Raji (cell line): ENCODE data around the gene MRPL23.

Source experiments
- POLR2A ChIP-seq: IDR thresholded peaks from 2 replicates; pipeline ENCODE4 v1.6.1; 2011; ENCODE audit warnings: low read depth, low read length, control low read depth; ENCODE audit not compliant: insufficient read depth

Gene MRPL23

GRCh38 chr11:1919391-1920127, 27.6 kb upstream of the MRPL23 start, which contains the start of gene TNNT3:
Gene TNNT3 (plus strand): TSS chr11:1919703. CDS start chr11:1922875, 3,172 bp downstream.
- TF ChIP-seq POLR2A, result no peak

DNA sequence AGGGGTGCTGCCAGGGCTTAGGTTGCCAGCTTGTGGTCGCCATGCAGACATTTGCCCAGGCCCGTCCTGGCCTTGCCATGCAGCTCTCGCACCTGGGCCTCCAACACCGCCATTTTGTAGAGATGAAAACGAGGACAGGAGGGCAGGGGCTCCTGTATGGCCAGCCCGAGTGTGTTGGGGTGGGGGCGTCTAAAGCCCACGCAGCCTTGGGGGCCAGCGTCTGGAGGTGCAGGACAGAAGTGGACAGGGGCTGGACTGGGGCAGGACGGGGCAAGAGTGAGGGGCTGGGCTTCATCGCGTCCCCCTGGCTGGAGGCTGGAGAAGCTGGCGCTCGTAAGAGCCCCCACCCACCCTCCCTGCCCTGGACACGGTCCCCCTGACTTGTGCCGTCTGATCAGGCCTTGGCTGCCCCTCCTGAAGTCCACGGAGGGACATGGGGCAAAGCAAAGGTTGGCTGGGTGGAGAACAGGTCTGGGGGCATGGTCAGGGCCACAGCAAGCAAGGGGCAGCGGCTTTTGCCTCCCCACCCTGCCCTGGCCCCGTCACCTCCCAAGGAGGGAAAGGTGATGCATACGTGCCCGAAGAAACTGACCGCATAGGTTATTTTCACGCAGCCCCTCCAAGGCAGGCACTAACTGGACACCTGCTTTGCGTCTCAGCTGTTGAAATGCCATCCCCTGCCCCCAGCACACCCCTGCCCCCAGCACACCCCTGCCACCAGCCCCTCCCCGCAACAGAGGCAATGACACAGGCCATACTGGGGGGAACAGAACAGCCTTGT, 26.8 kb upstream of the MRPL23 start:
- no peak for TF ChIP-seq POLR2A

GRCh38 chr11:1920909-1921573, 26.1 kb upstream of the MRPL23 start:
- no peak for TF ChIP-seq POLR2A

DNA sequence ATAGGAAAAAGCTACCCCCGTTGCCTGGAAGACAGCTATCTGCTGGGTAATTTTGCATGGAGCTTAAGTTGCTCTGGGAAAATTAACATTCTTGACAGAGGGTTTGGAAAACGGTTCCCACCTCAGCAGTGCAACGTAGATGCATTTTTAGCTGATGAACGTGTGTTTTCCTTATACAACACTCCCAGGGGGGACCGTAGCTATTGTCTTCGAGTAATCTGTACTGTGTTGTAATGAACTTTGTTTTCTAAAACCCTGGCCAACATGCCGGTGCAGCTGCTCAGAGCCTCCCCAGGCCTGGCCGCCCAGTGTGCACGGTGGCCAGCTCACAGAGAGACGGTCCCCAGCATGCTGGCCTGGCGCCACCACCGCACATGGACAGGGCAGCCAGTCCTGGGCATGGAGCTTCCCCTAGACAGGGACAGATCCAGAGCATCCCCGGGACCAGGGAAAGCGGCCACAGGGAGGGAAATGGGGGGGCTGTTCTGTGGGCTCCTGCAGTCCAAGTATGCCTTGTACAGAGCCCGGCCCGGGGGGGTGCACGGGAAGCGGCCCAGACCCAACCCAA, 25.5 kb upstream of the MRPL23 start:
- no peak for TF ChIP-seq POLR2A

GRCh38 chr11:1922481-1923081, 24.6 kb upstream of the MRPL23 start:
- TF ChIP-seq POLR2A, result no peak

- no peak for TF ChIP-seq POLR2A
Observed at GRCh38 chr11:1923201-1923956, 23.8 kb upstream of the MRPL23 start.

- TF ChIP-seq POLR2A, result no peak
Observed at GRCh38 chr11:1924181-1924580, 23.0 kb upstream of the MRPL23 start.

DNA sequence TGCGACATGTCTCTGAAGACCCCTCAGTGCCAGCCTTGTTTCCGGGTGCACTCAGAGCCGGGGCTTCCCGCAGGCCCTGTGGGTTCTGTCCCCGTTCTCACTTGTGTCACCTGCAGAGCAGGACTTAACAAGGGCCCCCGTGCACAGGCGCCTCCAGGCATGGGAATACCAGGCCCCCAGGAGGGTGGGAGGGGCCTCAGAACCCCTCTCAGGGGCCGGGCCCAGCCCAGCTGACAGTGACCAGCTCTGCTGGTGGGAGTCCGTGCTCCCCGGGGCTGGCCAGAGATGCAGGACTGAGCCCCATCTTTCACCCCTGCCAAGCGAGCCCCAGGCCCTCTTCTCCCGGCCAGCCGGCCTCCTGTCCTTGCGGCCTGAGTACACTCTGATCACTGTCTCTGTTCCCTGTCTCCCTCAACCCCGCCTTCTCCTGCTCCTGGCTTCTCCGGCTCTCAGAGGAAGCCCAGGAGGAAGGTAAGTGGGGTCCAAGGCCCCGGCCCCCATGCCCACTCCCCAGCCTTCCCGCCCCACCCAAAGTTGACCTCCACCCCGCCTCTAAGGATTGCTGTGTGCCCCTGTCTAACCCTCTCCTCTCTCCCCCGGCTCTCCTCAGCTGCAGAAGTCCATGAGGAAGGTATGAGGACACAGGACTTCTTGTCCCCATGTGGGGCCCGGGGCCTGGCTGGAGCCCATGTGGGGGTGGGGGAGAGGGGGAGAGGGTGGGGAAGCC, 22.3 kb upstream of the MRPL23 start:
- no peak for TF ChIP-seq POLR2A

GRCh38 chr11:1925373-1926155, 21.6 kb upstream of the MRPL23 start:
- no peak for TF ChIP-seq POLR2A

DNA sequence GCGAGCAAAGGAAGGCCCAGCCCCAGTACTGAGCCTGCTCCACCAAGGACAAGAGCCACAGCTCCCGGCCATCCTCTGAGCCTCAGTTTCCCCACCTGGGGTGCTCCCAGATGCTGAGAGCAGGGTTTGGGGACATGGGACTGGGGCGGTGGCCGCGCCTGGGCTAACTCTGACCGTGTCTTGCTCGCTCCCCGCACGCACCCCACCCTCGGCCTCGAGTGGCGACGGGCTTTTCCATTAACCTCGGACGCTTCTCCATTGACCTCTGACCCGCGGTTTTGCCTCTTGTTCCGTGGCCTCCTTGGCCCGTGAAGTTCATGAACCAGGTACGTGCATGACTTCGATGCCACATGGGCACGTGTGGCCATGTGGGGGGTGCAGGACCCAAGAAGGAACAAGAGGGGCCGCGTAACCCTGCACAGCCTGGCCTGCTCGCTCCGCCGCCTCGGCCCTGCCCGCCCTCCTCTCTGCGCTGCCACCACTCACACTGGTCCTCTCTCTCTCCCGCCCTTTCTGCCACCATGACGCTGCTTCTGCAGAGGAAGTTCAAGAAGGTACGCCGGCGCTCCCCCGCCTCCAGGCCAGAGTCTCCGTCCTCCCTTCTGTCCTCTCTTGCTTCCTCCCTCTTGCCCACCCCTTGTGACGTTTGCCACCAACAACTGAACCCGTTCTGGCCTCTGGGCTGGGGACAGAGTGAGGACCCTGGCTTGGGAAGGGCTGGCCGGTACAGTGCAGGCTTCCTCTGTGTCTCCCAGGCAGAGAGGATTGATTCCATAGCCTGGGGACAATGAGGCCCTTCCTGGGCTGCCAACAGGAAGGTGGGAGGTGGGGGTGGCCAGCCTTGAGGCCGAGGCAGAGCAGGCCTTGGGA, 20.7 kb upstream of the MRPL23 start:
- no peak for TF ChIP-seq POLR2A

DNA sequence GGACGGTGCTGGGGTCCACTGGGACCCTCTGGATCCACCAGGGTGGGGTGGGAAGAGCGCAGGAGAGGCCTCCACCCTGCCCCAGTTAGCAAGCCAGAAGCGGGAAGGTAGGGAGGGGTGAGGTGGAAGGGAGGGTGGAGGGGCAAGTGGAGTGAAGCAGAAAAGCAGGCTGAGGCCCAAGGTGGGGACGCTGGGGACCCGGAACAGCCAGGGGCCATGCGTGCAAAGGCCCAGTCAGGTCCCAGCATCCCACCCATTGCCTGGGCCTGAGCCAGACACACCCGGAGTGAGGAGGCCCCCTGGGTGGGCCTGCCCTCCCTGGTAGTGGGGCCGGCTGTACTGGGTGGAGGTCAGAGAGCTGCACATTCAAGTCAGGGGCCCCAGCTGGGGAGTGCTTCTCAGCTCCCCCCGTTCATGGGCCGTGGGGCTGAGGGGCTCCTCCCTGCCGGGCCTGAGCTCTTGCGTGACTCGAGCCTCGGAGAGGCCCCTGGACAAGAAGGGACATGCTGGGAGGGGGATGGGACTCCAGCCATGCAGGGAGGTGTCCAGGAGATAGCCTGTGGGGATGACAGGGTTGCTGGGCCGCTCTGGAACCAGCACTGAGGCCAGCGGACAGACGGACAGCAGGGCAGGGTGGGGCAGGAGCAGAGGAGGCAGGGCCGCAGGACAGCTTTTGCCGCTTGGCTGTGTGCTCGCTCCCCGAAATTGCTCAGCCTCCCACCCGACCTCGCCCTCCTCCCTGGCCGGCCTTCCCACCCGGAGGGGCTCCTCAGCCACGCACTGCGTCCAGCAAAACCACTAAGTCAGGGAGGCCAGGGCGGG, 19.9 kb upstream of the MRPL23 start:
- no peak for TF ChIP-seq POLR2A

- TF ChIP-seq POLR2A, result no peak
Observed at GRCh38 chr11:1927848-1928469, 19.2 kb upstream of the MRPL23 start.
